ENCODE results near the gene RASA3.
"Not testable (repeated sequence)": the region's sequence is repeated elsewhere in the genome, so short reads cannot be mapped to it uniquely, and the experiment has no call there.

The RASA3 gene

DNA sequence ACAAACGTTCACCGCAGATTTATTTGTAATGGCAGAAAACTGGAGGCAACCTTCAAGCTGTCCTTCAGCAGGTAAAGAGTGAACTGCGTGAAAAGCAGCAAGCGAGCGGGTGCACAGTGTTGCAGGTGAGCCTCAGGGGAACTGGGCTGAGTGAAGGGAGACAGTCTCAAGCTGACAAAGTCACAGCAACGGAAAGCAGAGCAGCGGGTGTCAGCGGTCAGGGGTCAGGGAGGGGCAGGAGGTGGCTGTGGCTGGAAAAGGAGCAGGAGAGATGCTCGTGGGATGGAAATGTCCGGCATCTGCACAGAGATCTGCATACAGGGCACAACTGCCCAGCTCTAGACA lies 8.5 kb upstream of the RASA3 start:
- DNase-seq: peak; percentile 50

- DNase-seq: peak; percentile 63
These were observed 7.9 kb upstream of the RASA3 start for GRCh38 chr13:114140131-114140905.

DNA sequence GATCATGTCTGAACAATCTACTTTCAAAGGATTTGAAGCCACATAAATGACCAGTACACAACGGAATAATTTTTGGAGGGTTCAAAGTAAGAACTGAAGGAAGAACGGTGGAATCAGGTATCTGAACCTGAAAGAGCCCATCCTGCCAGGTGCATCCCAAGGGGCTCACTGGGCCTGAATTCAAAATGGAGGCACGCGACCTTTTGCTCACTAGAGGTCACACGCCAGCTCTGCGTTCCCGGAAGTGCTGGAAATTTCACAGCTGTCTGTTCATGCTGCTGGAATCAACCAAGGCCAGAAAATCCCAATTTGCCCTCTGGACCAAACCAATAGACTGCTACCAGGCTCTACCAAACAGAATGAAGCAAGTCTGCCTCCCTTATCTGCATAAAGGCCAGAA lies 4.2 kb upstream of the RASA3 start:
- no peak for DNase-seq

- DNase-seq: no peak
These were observed 3.3 kb upstream of the RASA3 start for GRCh38 chr13:114135731-114136171.

DNA sequence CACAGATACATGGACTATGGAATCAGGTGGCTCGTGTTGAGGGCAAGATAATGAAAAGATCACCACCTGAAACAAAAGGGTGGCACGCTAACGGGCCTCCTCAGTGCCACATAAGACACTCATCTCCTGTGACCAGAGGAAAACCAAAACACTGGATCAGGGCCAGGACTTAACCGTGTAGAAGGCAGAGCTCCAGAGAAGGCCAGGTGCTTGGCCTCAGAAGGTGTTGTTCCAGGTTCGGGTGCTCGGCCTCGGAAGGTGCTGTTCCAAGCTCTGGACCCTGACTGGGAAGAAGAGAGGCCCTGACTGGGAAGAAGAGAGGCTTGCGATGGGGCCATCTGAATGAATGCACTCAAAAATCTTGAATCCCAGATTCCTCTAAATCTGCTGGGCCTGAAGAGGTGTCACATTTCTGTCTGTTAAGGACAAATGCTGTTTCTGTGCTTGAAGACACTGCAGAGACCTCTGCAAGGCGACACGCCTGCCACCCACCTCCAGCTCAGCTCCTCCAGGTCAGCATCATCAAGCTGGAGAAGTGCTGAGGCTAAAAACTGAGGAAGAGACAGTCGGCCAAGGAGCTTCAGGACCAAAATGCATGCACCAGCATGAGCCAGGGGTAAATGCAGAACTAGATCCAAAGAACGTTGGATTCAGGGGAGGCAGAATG lies 2.7 kb upstream of the RASA3 start:
- DNase-seq: no peak

DNA sequence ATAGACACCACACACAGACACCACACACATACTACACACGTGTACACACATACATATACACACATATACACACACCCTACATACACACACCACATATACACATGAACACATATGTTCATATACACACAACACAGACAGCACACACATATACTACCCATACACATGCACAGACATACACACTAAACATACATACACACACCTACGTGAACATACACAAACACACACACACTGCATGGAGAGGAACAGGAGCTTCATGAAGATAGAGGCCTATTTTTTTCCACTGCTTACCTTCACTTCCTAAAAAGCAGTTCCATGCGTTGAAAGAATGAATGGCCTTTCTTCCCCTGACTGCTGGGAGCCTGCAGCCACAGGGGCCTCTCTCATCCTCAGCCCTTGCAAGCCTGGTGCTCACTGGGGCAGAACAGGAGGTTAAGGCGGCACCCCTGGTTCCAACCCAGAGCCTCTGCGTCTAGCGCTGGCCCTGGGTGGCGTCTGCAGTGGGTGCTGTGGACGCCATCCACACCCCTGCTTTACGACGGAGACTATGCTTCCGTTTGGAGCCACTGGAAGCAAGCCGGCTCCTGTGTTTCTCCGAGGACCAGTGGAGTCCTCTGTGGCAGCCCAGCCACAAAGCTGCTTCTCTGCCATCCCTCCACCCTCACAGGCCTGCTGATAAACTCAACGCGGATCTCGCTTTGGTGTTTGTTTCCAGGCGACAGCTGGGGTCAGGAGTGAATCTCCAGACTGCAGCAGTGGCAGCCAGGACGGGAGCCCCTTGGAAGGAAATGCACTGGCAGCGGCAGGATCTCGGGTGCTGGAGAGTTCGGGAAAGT lies 1.9 kb upstream of the RASA3 start:
- DNase-seq: no peak

- DNase-seq: not testable (repeated sequence)
These were observed 1.1 kb upstream of the RASA3 start for GRCh38 chr13:114133552-114133951.

DNA sequence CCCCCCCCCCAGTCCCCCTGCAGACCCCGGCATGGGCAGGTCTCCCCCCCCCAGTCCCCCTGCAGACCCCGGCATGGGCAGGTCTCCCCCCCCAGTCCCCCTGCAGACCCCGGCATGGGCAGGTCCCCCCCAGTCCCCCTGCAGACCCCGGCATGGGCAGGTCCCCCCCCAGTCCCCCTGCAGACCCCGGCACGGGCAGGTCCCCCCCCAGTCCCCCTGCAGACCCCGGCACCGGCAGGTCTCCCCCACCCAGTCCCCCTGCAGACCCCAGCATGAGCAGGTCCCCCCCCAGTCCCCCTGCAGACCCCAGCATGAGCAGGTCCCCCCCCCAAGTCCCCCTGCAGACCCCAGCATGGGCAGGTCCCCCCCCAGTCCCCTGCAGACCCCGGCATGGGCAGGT lies 703 bp upstream of the RASA3 start:
- not testable (repeated sequence) for DNase-seq

GRCh38 chr13:114131583-114132418 lies 622 bp downstream of the RASA3 start:
- peak; percentile 34 for DNase-seq

GRCh38 chr13:114130837-114131582 lies 1.4 kb downstream of the RASA3 start:
- DNase-seq: peak; percentile 69

- DNase-seq: no peak
These were observed 2.1 kb downstream of the RASA3 start for GRCh38 chr13:114130131-114130836.

DNA sequence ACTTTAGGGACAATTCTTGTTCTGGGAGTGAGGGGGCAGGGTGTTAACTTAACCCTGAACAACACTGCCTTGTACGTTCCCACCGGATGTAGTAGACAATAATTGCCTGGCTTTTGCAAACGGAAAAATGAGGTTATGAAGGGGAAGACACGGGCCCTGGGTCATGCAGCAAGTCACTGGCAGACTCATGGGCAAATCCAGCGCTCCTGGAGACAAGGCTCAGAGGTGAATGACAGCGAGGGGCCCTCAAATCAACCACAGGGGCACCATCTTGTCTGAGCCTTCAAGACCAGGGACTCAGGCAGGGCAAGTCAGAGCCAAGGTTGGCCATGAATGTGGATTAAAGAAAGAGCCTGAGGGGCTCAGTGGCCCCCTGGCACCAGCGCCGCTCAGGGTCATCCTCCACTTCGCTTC lies 2.8 kb downstream of the RASA3 start:
- DNase-seq: no peak

- peak; percentile 90 for DNase-seq
These were observed 3.5 kb downstream of the RASA3 start for GRCh38 chr13:114128624-114129522.

- DNase-seq: no peak
These were observed 4.1 kb downstream of the RASA3 start for GRCh38 chr13:114128348-114128623.

DNA sequence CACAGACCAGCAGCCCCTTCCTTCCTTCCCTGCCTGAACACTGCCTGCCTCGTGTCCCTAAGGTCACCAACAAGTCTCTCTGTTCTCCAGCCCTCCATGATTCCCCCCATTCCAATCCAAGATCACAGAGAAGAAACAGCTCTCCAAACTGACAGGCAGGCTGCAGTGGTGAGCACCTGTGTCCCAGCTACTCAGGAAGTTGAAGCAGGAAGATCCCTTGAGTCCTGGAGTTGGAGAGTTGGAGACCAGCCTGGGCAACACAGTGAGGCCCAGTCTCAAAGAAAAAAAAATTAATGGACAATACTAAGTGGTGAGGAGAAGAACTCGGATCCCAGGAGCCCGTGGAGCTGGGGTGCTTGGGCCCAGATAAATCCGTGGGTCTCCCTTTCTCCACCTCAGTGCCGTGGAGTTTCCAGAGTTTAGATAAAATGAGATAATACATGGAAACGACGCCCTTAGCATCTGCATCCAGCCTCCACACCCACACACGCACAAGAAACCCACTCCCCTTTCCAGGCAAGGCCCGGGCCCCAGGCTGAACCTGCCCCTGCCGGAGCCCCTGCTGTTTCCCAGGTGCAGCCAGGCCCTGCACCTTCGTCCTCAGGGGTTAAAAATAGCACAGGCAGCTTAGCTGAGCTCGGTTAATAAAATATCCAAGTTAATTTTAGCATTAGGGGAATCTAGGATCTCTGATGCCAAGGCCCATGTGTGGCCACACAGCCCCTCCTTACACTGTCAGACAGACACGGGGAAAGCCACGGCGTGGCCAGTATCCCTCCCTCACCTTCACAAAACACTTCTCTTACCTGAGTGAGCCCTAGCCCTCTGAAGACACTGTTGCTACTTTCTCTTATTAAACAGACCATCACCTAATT lies 4.7 kb downstream of the RASA3 start:
- no peak for DNase-seq

DNA sequence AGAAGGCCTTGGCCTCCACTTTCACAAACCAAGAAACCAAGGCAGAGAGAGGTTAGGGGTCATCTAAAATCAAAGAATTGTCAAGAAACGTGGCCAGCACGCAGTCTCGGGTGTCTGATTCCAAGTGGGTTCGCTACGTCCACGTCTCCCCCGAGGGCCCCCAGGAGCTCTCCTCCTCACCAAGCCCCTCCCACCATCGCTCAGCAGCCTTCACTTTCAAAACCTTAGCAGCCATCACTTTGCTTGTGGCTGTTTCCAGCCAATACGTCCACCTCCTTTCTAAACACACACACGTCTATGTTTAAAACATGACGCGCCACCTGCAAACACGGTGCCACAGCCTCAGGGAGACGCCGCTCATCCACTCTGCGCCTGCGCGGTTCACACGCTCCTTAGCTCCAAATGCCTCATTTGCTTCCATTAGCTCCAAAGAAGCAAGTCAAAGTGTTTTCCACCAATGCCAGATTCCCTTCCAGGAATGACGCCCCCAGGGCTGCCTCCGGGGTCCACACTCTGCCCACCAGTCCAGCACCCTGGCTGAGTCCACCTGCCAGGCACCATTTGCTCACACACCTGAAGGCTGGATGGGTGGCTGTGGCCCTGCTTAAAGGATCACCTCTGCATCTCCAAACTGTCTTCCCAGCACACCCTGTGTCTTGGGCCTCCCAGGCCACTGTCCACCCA lies 5.5 kb downstream of the RASA3 start:
- DNase-seq: no peak

GRCh38 chr13:114126086-114126485 lies 6.3 kb downstream of the RASA3 start:
- DNase-seq: not testable (repeated sequence)

GRCh38 chr13:114125589-114125988 lies 6.8 kb downstream of the RASA3 start:
- no peak for DNase-seq

DNA sequence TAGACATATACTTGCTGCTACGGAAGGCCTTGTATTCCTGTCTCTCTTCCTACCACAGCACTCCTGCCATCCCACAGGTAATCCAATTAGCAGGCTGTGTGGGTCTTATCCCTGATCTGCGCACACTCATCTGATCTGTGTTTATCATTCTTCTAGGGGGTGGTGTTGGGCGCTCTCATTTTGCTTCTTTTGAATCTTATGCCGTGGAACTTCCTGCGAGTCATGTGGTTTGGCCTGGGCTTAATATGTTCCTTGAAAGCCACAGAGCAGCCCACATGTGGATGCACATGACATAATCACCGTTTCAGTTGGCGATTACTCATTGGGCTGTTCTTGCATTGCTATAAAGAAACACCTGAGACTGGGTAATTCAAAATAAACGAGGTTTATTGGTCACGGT lies 7.5 kb downstream of the RASA3 start:
- peak; percentile 66 for DNase-seq

All from CD4-positive, alpha-beta T cell treated with Interleukin-12 subunit alpha and Interleukin-12 subunit beta, for 1 hour (primary cell).